IMR-90 (cell line): ENCODE data around the gene ZNF451. TPM values are rescaled to one million over a fixed set of nuclear protein-coding genes. Genes with fewer than 3 reads are reported as not detected.

ENCODE experiments used
- ATAC-seq: fragments of 200-7000 bp; cut with Tn5 transposase; 2 replicates; pipeline ENCODE4 v1.9.1; 2020; ENCODE audit warnings: low read depth, mild to moderate bottlenecking, moderate library complexity
- BruUV-seq: library from RNA; stranded (reverse); fragments of 400-500 nt; replicated peaks from 2 replicates; lab custom pipeline; 2021; lab: Mats Ljungman, UMichigan
- CTCF ChIA-PET: fragments of 300-600 bp; formaldehyde crosslinking; extraction: SDS; loops from one replicate; lab custom pipeline; 2021; ENCODE audit warnings: antibody characterized with exemption; lab: Yijun Ruan, JAX
- POLR2A ChIA-PET: fragments of 300-600 bp; sonication (Branson Sonifier 250); formaldehyde crosslinking; loops from one replicate; lab custom pipeline; 2022; ENCODE audit warnings: antibody characterized with exemption; ENCODE audit not compliant: unreplicated experiment; lab: Charles Lee
- DNase-seq: peaks from one replicate; pipeline ENCODE4 v3.0.0; 2013
- H2AFZ ChIP-seq: replicated peaks from 2 replicates; pipeline ENCODE3; 2013; ENCODE audit warnings: low read length, mild to moderate bottlenecking; ENCODE audit not compliant: poor library complexity
- H2AK5ac ChIP-seq: 2 replicates; pipeline ENCODE4 v1.6.1; 2013; ENCODE audit warnings: low read depth, low read length, inconsistent platforms
- H2AK9ac ChIP-seq: replicated peaks from 2 replicates; pipeline ENCODE3; 2013; ENCODE audit warnings: mild to moderate bottlenecking, low read depth, low read length, moderate library complexity; ENCODE audit not compliant: poor library complexity
- H2BK120ac ChIP-seq: 2 replicates; pipeline ENCODE4 v1.6.1; 2013; ENCODE audit warnings: low read depth, low read length, inconsistent platforms
- H2BK15ac ChIP-seq: 3 replicates; pipeline ENCODE4 v1.6.1; 2013; ENCODE audit warnings: low read depth, low read length, inconsistent platforms
- H2BK20ac ChIP-seq: 2 replicates; pipeline ENCODE4 v1.6.1; 2013; ENCODE audit warnings: low read depth, mild to moderate bottlenecking, inconsistent platforms, low read length, moderate library complexity
- H2BK5ac ChIP-seq: 2 replicates; pipeline ENCODE4 v1.6.1; 2013; ENCODE audit warnings: mild to moderate bottlenecking, low read depth, low read length, inconsistent platforms; ENCODE audit not compliant: poor library complexity, severe bottlenecking
- H3K14ac ChIP-seq: replicated peaks from 2 replicates; pipeline ENCODE4 v1.6.1; 2013; ENCODE audit warnings: low read depth, low read length, inconsistent platforms
- H3K18ac ChIP-seq: 2 replicates; pipeline ENCODE4 v1.6.1; 2013; ENCODE audit warnings: low read depth, low read length, control low read depth
- H3K23ac ChIP-seq: 2 replicates; pipeline ENCODE4 v1.6.1; 2013; ENCODE audit warnings: low read depth, low read length, inconsistent platforms
- H3K27ac ChIP-seq: 2 replicates; pipeline ENCODE4 v1.5.1; 2013; ENCODE audit warnings: mild to moderate bottlenecking, control low read depth, low read length; ENCODE audit not compliant: insufficient read depth
- H3K27me3 ChIP-seq: 2 replicates; pipeline ENCODE4 v1.6.1; 2013; ENCODE audit warnings: low read length; ENCODE audit not compliant: control insufficient read depth, insufficient read depth
- H3K36me3 ChIP-seq: 2 replicates; pipeline ENCODE4 v1.6.1; 2013; ENCODE audit warnings: low read length, mixed read lengths; ENCODE audit not compliant: control insufficient read depth, insufficient read depth
- H3K4ac ChIP-seq: 2 replicates; pipeline ENCODE4 v1.6.1; 2013; ENCODE audit warnings: low read depth, low read length, inconsistent platforms
- H3K4me1 ChIP-seq: 2 replicates; pipeline ENCODE4 v1.6.1; 2013; ENCODE audit warnings: low read length, mixed read lengths; ENCODE audit not compliant: control insufficient read depth, insufficient read depth
- H3K4me2 ChIP-seq: 2 replicates; pipeline ENCODE4 v1.6.1; 2013; ENCODE audit warnings: low read depth, mild to moderate bottlenecking, control low read depth, low read length, moderate library complexity
- H3K4me3 ChIP-seq: 2 replicates; pipeline ENCODE4 v1.5.1; 2013; ENCODE audit warnings: low read depth, mild to moderate bottlenecking, control low read depth, low read length, moderate library complexity; ENCODE audit not compliant: insufficient read depth
- H3K56ac ChIP-seq: 2 replicates; pipeline ENCODE4 v1.6.1; 2013; ENCODE audit warnings: low read length, inconsistent platforms; ENCODE audit not compliant: insufficient read depth; ENCODE audit errors: extremely low read depth
- H3K79me1 ChIP-seq, 2 experiments: 2 replicates each; pipeline ENCODE4 v1.6.1; 2013; ENCODE audit warnings: low read length in 2 of 2, inconsistent platforms in 1 of 2, low read depth in 1 of 2
- H3K9ac ChIP-seq: 2 replicates; pipeline ENCODE4 v1.6.1; 2013; ENCODE audit warnings: low read depth, low read length, control low read depth
- H3K9me1 ChIP-seq: 2 replicates; pipeline ENCODE4 v1.6.1; 2013; ENCODE audit warnings: low read length, inconsistent platforms; ENCODE audit not compliant: insufficient read depth
- H3K9me3 ChIP-seq: 2 replicates; pipeline ENCODE4 v1.6.1; 2013; ENCODE audit warnings: low read length; ENCODE audit not compliant: control insufficient read depth, insufficient read depth
- H4K20me1 ChIP-seq: 2 replicates; pipeline ENCODE4 v1.6.1; 2013; ENCODE audit warnings: low read length, inconsistent platforms; ENCODE audit not compliant: insufficient read depth
- H4K5ac ChIP-seq: 2 replicates; pipeline ENCODE4 v1.6.1; 2013; ENCODE audit warnings: mild to moderate bottlenecking, low read depth, low read length, control low read depth
- H4K8ac ChIP-seq, 2 experiments: 2 replicates each; pipeline ENCODE4 v1.6.1; 2013; ENCODE audit warnings: low read depth in 2 of 2, low read length in 2 of 2, control low read depth in 1 of 2, inconsistent platforms in 1 of 2
- H4K91ac ChIP-seq: 2 replicates; pipeline ENCODE4 v1.6.1; 2013; ENCODE audit warnings: low read depth, low read length, inconsistent platforms; ENCODE audit not compliant: insufficient read depth
- BHLHE40 ChIP-seq: fragments of 150-350 bp; IDR thresholded peaks from 2 replicates; pipeline ENCODE4 v1.6.1; 2016; ENCODE audit warnings: mild to moderate bottlenecking, low read depth, low read length
- CEBPB ChIP-seq: IDR thresholded peaks from 2 replicates; pipeline ENCODE4 v1.6.1; 2012; ENCODE audit warnings: low read depth, low read length, improper control_type of control experiment
- CHD1 ChIP-seq: IDR thresholded peaks from 2 replicates; pipeline ENCODE4 v1.6.1; 2012; ENCODE audit warnings: low read depth, low read length, improper control_type of control experiment
- CTCF ChIP-seq: conservative IDR thresholded peaks from 2 replicates; pipeline ENCODE4 v1.5.1; 2012; ENCODE audit warnings: mild to moderate bottlenecking, low read depth, low read length, improper control_type of control experiment
- ELK1 ChIP-seq: fragments of 150-350 bp; IDR thresholded peaks from 2 replicates; pipeline ENCODE4 v1.6.1; 2016; ENCODE audit warnings: low read depth, mild to moderate bottlenecking, low read length, moderate library complexity, borderline replicate concordance
- FOS ChIP-seq: fragments of 150-350 bp; IDR thresholded peaks from 2 replicates; pipeline ENCODE4 v1.6.1; 2016; ENCODE audit warnings: low read depth, low read length
- MAFK ChIP-seq: IDR thresholded peaks from 2 replicates; pipeline ENCODE4 v1.6.1; 2012; ENCODE audit warnings: low read depth, low read length, improper control_type of control experiment
- MAZ ChIP-seq: IDR thresholded peaks from 2 replicates; pipeline ENCODE4 v1.6.1; 2012; ENCODE audit warnings: low read depth, mild to moderate bottlenecking, low read length, improper control_type of control experiment, moderate library complexity, borderline replicate concordance
- MXI1 ChIP-seq: IDR thresholded peaks from 2 replicates; pipeline ENCODE4 v1.6.1; 2012; ENCODE audit warnings: low read depth, mild to moderate bottlenecking, low read length, moderate library complexity, borderline replicate concordance
- NFE2L2 ChIP-seq: fragments of 150-350 bp; IDR thresholded peaks from 2 replicates; pipeline ENCODE4 v1.6.1; 2016; ENCODE audit warnings: low read depth, mild to moderate bottlenecking, low read length
- POLR2A ChIP-seq: IDR thresholded peaks from 2 replicates; pipeline ENCODE4 v1.6.1; 2012; ENCODE audit warnings: mild to moderate bottlenecking, low read depth, low read length
- RAD21 ChIP-seq: IDR thresholded peaks from 2 replicates; pipeline ENCODE4 v1.6.1; 2012; ENCODE audit warnings: low read length, improper control_type of control experiment
- RCOR1 ChIP-seq: IDR thresholded peaks from 2 replicates; pipeline ENCODE4 v1.6.1; 2012; ENCODE audit warnings: mild to moderate bottlenecking, low read length, improper control_type of control experiment; ENCODE audit not compliant: insufficient replicate concordance
- RFX5 ChIP-seq: IDR thresholded peaks from 2 replicates; pipeline ENCODE4 v1.8.0; 2012; ENCODE audit warnings: low read depth, mild to moderate bottlenecking, low read length, moderate library complexity
- SMC3 ChIP-seq: fragments of 150-350 bp; IDR thresholded peaks from 2 replicates; pipeline ENCODE4 v1.6.1; 2016; ENCODE audit warnings: low read depth, mild to moderate bottlenecking, antibody characterized with exemption, low read length, moderate library complexity
- USF2 ChIP-seq: fragments of 150-350 bp; IDR thresholded peaks from 2 replicates; pipeline ENCODE4 v1.6.1; 2017; ENCODE audit warnings: mild to moderate bottlenecking, antibody characterized with exemption, low read length, low read depth
- WGBS, 2 experiments: methylation state at CpG; one replicate each; pipeline versions ENCODE4 v1.1.5 to v1.1.7; 2013; ENCODE audit warnings: missing lambda C conversion rate in 2 of 2; ENCODE audit not compliant: insufficient read length in 1 of 2; ENCODE audit errors: extremely low coverage in 2 of 2; 5-methylcytosine and 5-hydroxymethylcytosine counted together
- dilution Hi-C: fragments of 300-500 bp; cut with HindIII; formaldehyde crosslinking; loops from one replicate; pipeline ENCODE4 v1.14.3; 2018; ENCODE audit warnings: low sequenced_read_pairs; ENCODE audit not compliant: unreplicated experiment
- in situ Hi-C: fragments of 300-500 bp; cut with MboI; formaldehyde crosslinking; loops from 3 replicates; pipeline ENCODE4 v1.14.3; 2019; ENCODE audit warnings: low sequenced_read_pairs, inconsistent platforms, mixed read lengths
- intact Hi-C: fragments of 100-400 bp; cut with micrococcal nuclease; formaldehyde crosslinking; loops from 2 replicates; pipeline ENCODE4 v1.10.0; 2022
- polyA plus RNA-seq, 3 experiments: library from polyadenylated mRNA; depleted of rRNA; stranded (reverse); fragments of >200 nt; gene quantifications; 2 replicates each; pipeline ENCODE4 v1.2.3, GENCODE V29; 2012; ENCODE audit warnings: low replicate concordance in 1 of 3
- total RNA-seq: library from RNA; depleted of rRNA; stranded (reverse); fragments of >200 nt; gene quantifications from 2 replicates; pipeline ENCODE4 v1.2.3, GENCODE V29; 2012

ZNF451 gene
- total and polyA plus RNA-seq, 2 of the 4 experiments (the other 2 are of a cell fraction), result 10.0 to 48.6 TPM

DNA sequence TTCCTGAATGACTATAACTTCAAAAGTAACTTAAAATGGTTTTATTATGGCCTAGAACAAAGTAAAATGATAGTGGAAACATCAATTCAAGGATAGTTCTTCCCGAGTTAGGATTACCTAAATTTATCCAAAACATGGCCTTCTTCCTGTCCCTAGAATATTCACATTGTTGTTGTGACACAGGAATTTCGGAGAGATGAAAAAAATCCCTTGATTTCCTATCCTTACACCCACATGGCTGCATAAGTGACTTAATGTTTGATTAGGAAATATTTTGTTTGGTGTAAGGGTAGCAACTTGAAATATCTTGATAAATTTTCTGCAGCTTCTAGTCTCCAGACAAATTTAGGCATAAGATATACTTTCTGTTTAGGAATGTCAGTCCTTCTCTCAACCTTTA lies 27.8 kb downstream of the ZNF451 start:
- Histone ChIP-seq H3K27ac (no peak overlapping the region), H3K9me1 (no peaks in the 10 kb centered on the region; the same call in 1 of the 2 replicates), H3K79me1 (peaks cover 36 to 42% of the 10 kb centered on the region in 2 experiments), H3K14ac (no peak overlapping the region), H3K9ac (no peak overlapping the region), H2BK120ac (no peak overlapping the region), H3K36me3 (no peaks in the 10 kb centered on the region), H4K5ac (no peak overlapping the region), H3K23ac (0 out of 2 replicates have a peak overlapping the region, but pooled peaks have one; percentile 11), H3K18ac (no peak overlapping the region), H2AK9ac (no peak overlapping the region), H2BK5ac (no peak overlapping the region), H3K9me3 (no peaks in the 10 kb centered on the region), H3K4me3 (no peak overlapping the region), H2AK5ac (no peak overlapping the region), H3K4ac (no peak overlapping the region), H3K27me3 (no peaks in the 10 kb centered on the region), H3K4me1 (no peaks in the 10 kb centered on the region), H2AFZ (no peak overlapping the region), H4K91ac (no peak overlapping the region), H3K4me2 (no peak overlapping the region), H2BK15ac (no peak overlapping the region), H2BK20ac (no peak overlapping the region), H4K8ac (no peak overlapping the region), H3K56ac (no peak overlapping the region), H4K20me1 (peaks cover 4% of the 10 kb centered on the region)
- dilution Hi-C loops, result no loop called here
- in situ Hi-C loops, result no loop called here
- DNase-seq, result no peak
- no TSS peak for BruUV-seq
- no peak for TF ChIP-seq SMC3
- no peak for TF ChIP-seq MXI1
- no peak for TF ChIP-seq POLR2A
- no peak for TF ChIP-seq CEBPB
- TF ChIP-seq BHLHE40, result no peak
- no peak for TF ChIP-seq USF2
- no peak for TF ChIP-seq NFE2L2
- no peak for TF ChIP-seq RAD21
- TF ChIP-seq MAZ, result no peak
- TF ChIP-seq FOS, result no peak
- TF ChIP-seq RFX5, result no peak
- no peak for TF ChIP-seq CHD1
- TF ChIP-seq ELK1, result no peak
- TF ChIP-seq MAFK, result no peak
- no peak for TF ChIP-seq CTCF
- TF ChIP-seq RCOR1, result no peak
- ChIA-PET CTCF (interaction anchor here (0.7 kb wide), 1 partner anchor 50 kb away, joined by 4 read pairs; no protein-coding TSS in a partner anchor), POLR2A (no interaction called here)
- intact Hi-C loops, result no loop called here
- no CpG with 5 or more reads among the region's 2 CpGs for WGBS, 2 experiments
- no peak for ATAC-seq
